SK-N-SH (cell line): ENCODE results near the gene CDC123. TPM values are rescaled to one million over a fixed set of nuclear protein-coding genes. Genes with fewer than 3 reads are reported as not detected.

ENCODE experiments used
- CTCF ChIA-PET: fragments of 300-600, 350-600 bp; formaldehyde crosslinking; extraction: SDS; loops from one replicate; lab custom pipeline; 2021; lab: Yijun Ruan, JAX
- POLR2A ChIA-PET: fragments of 350-600 bp; sonication (Branson Sonifier 250); formaldehyde crosslinking; extraction: SDS; loops from one replicate; lab custom pipeline; 2020; ENCODE audit warnings: antibody characterized with exemption, inconsistent platforms; lab: Yijun Ruan, JAX
- DNase-seq: peaks from one replicate; pipeline ENCODE4 v3.0.0; 2012
- H2AFZ ChIP-seq: fragments of 200-600 bp; sonication (generic); 2 replicates; pipeline ENCODE4 v1.8.1; 2016; ENCODE audit warnings: antibody characterized with exemption, mild to moderate bottlenecking, low read depth
- H3F3A ChIP-seq: fragments of 200-600 bp; sonication (generic); replicated peaks from 2 replicates; pipeline ENCODE3; 2016; ENCODE audit warnings: antibody characterized with exemption, mild to moderate bottlenecking; ENCODE audit not compliant: insufficient read depth
- H3K27ac ChIP-seq, 2 experiments: fragments of 200-500 bp in 1 of 2; fragments of 200-600 bp in 1 of 2; sonication (Bioruptor generic) in 1 of 2; sonication (generic), shearing (Covaris generic) in 1 of 2; 2 replicates each; pipeline versions ENCODE4 v1.5.1 to v1.6.1; 2014 to 2016; ENCODE audit warnings: low read depth in 2 of 2, inconsistent platforms in 1 of 2, low read length in 1 of 2, mild to moderate bottlenecking in 1 of 2, mixed read lengths in 1 of 2
- H3K27me3 ChIP-seq: fragments of 200-600 bp; sonication (generic), shearing (Covaris generic); 2 replicates; pipeline ENCODE4 v1.6.1; 2016; ENCODE audit warnings: mixed run types; ENCODE audit not compliant: insufficient read depth
- H3K36me3 ChIP-seq, 2 experiments: fragments of 200-500 bp in 1 of 2; fragments of 200-600 bp in 1 of 2; sonication (Bioruptor generic) in 1 of 2; sonication (generic) in 1 of 2; replicated peaks in 1 of 2; 2 replicates each; pipeline versions ENCODE3 to v1.5.1; 2014 to 2016; ENCODE audit warnings: low read length in 1 of 2, mild to moderate bottlenecking in 1 of 2; ENCODE audit not compliant: insufficient read depth in 2 of 2, control insufficient read depth in 1 of 2
- H3K4me1 ChIP-seq, 2 experiments: fragments of 200-500 bp in 1 of 2; fragments of 200-600 bp in 1 of 2; sonication (Bioruptor generic) in 1 of 2; sonication (generic), shearing (Covaris generic) in 1 of 2; 2 replicates each; pipeline versions ENCODE4 v1.5.1 to v1.6.1; 2014 to 2016; ENCODE audit warnings: low read depth in 1 of 2, low read length in 1 of 2, mixed run types in 1 of 2; ENCODE audit not compliant: insufficient read depth in 2 of 2, control insufficient read depth in 1 of 2
- H3K4me2 ChIP-seq: fragments of 200-600 bp; sonication (generic), shearing (Covaris generic); 2 replicates; pipeline ENCODE4 v1.6.1; 2017; ENCODE audit warnings: mixed run types
- H3K4me3 ChIP-seq, 2 experiments: fragments of 200-500 bp in 1 of 2; fragments of 200-600 bp in 1 of 2; sonication (Bioruptor generic) in 1 of 2; sonication (generic), shearing (Covaris generic) in 1 of 2; 2 replicates each; pipeline versions ENCODE4 v1.5.1 to v1.8.1; 2014 to 2016; ENCODE audit warnings: low read depth in 2 of 2, inconsistent platforms in 1 of 2, low read length in 1 of 2, mild to moderate bottlenecking in 1 of 2, mixed read lengths in 1 of 2, moderate library complexity in 1 of 2
- H3K79me2 ChIP-seq: fragments of 200-600 bp; sonication (generic); 2 replicates; pipeline ENCODE4 v1.8.1; 2017; ENCODE audit warnings: mild to moderate bottlenecking; ENCODE audit not compliant: insufficient read depth
- H3K9ac ChIP-seq: fragments of 200-600 bp; sonication (generic); 2 replicates; pipeline ENCODE4 v1.6.1; 2017; ENCODE audit warnings: mixed run types
- H3K9me2 ChIP-seq: fragments of 200-600 bp; sonication (generic); 2 replicates; pipeline ENCODE4 v1.6.1; 2017; ENCODE audit warnings: mixed run types
- H3K9me3 ChIP-seq: fragments of 200-600 bp; sonication (generic); 2 replicates; pipeline ENCODE4 v1.6.1; 2017; ENCODE audit warnings: mixed run types, mild to moderate bottlenecking, moderate library complexity
- H4K20me1 ChIP-seq: fragments of 200-600 bp; sonication (generic); 2 replicates; pipeline ENCODE4 v1.6.1; 2017; ENCODE audit warnings: mild to moderate bottlenecking, mixed run types; ENCODE audit not compliant: insufficient read depth
- CHD2 ChIP-seq: fragments of 150-350 bp; IDR thresholded peaks from 2 replicates; pipeline ENCODE4 v1.6.1; 2018; ENCODE audit warnings: low read length; ENCODE audit not compliant: partially characterized antibody
- FOSL2 ChIP-seq: IDR thresholded peaks from 2 replicates; pipeline ENCODE4 v1.4.0; 2012; ENCODE audit warnings: low read depth, mild to moderate bottlenecking, moderate library complexity, borderline replicate concordance
- JUND ChIP-seq: IDR thresholded peaks from 2 replicates; pipeline ENCODE4 v1.4.0; 2012
- POLR2AphosphoS5 ChIP-seq: IDR thresholded peaks from 2 replicates; pipeline ENCODE4 v1.6.1; 2012; ENCODE audit warnings: low read depth, low read length
- RAD21 ChIP-seq: IDR thresholded peaks from 2 replicates; pipeline ENCODE4 v1.6.1; 2012; ENCODE audit warnings: mild to moderate bottlenecking, low read length
- RCOR1 ChIP-seq: fragments of 150-350 bp; IDR thresholded peaks from 2 replicates; pipeline ENCODE4 v1.6.1; 2017; ENCODE audit warnings: antibody characterized with exemption, low read length
- RFX5 ChIP-seq: IDR thresholded peaks from 2 replicates; pipeline ENCODE4 v1.6.1; 2012; ENCODE audit warnings: mild to moderate bottlenecking, improper control_type of control experiment, low read length
- RXRA ChIP-seq: IDR thresholded peaks from 2 replicates; pipeline ENCODE4 v1.4.0; 2012; ENCODE audit warnings: low read depth, mild to moderate bottlenecking, borderline replicate concordance
- SIN3A ChIP-seq: IDR thresholded peaks from 2 replicates; pipeline ENCODE4 v1.6.1; 2012; ENCODE audit warnings: low read depth, mild to moderate bottlenecking, low read length, moderate library complexity, borderline replicate concordance
- SMC3 ChIP-seq: IDR thresholded peaks from 2 replicates; pipeline ENCODE4 v1.6.1; 2012; ENCODE audit warnings: low read depth, low read length, improper control_type of control experiment
- TCF12 ChIP-seq: IDR thresholded peaks from 2 replicates; pipeline ENCODE4 v1.4.0; 2012
- WGBS: methylation state at CpG from one replicate; pipeline ENCODE4 v1.1.6; 2017; ENCODE audit warnings: low lambda C conversion rate; 5-methylcytosine and 5-hydroxymethylcytosine counted together
- polyA plus RNA-seq, 3 experiments: library from polyadenylated mRNA; depleted of rRNA; stranded (reverse); fragments of >200 nt; gene quantifications; 2 replicates each; pipeline ENCODE4 v1.2.3, GENCODE V29; 2012
- TF ChIP-seq, protein P1 (sequence below): fragments of 200-600 bp; sonication (generic); IDR thresholded peaks from 2 replicates; pipeline ENCODE4 v1.6.1; 2017; ENCODE audit warnings: antibody characterized with exemption, mild to moderate bottlenecking, moderate library complexity
- TF ChIP-seq, protein P2 (sequence below): fragments of 150-350 bp; IDR thresholded peaks from 2 replicates; pipeline ENCODE4 v1.6.1; 2016; ENCODE audit warnings: mild to moderate bottlenecking, low read depth, low read length
- TF ChIP-seq, protein P3 (sequence below): IDR thresholded peaks from 2 replicates; pipeline ENCODE4 v1.4.0; 2012; ENCODE audit warnings: low read depth
- TF ChIP-seq, protein P4 (sequence below): fragments of 150-350 bp; IDR thresholded peaks from 2 replicates; pipeline ENCODE4 v1.6.1; 2017; ENCODE audit warnings: antibody characterized with exemption, low read length, low read depth, borderline replicate concordance

CDC123 gene
- polyA plus RNA-seq, 1 of the 3 experiments (the other 2 are of a cell fraction): 139 TPM

DNA sequence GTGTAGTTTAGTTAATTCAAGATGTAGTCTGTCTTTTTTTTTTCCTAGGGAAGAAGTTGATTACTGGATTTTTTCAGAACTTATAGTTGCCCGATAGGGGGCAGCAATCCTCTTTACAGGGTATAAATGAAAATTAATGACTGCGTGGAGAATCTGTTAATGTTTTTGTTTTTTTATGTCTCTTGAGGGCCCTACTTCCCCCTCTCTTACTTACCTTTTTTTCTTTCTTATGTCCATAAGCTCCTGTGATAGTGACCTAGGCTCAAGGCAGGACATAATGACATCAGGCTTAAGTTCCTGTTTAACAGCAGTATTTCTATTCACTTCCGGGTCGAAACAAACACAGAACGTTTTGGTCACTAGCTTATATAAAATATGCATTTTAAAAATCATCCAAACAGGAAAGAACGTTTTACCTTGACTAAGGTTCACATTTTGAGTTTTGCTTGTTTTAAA lies 18.8 kb downstream of the CDC123 start:
- POLR2A ChIA-PET: no interaction called here
- TF ChIP-seq RAD21 (peak; percentile 52), SIN3A (no peak), SMC3 (no peak), TCF12 (peak; percentile 15; the same call in 1 of the 2 replicates), FOSL2 (no peak)
- TF ChIP-seq, protein P1, sequence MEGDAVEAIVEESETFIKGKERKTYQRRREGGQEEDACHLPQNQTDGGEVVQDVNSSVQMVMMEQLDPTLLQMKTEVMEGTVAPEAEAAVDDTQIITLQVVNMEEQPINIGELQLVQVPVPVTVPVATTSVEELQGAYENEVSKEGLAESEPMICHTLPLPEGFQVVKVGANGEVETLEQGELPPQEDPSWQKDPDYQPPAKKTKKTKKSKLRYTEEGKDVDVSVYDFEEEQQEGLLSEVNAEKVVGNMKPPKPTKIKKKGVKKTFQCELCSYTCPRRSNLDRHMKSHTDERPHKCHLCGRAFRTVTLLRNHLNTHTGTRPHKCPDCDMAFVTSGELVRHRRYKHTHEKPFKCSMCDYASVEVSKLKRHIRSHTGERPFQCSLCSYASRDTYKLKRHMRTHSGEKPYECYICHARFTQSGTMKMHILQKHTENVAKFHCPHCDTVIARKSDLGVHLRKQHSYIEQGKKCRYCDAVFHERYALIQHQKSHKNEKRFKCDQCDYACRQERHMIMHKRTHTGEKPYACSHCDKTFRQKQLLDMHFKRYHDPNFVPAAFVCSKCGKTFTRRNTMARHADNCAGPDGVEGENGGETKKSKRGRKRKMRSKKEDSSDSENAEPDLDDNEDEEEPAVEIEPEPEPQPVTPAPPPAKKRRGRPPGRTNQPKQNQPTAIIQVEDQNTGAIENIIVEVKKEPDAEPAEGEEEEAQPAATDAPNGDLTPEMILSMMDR: peak; percentile 89
- CTCF ChIA-PET: interaction anchor here (0.6 to 6.0 kb wide), 38 partner anchors 9 to 884 kb away, joined by 3 to 78 read pairs (median 4); partner anchors contain the start of genes CDC123 and NUDT5
- Histone ChIP-seq H3K9me2 (no peaks in the 10 kb centered on the region), H3K4me1 (peaks cover 0 to 3% of the 10 kb centered on the region in 2 experiments; a peak in 2 of 4 replicates), H2AFZ (no peak overlapping the region), H3F3A (peaks cover 30% of the 10 kb centered on the region), H3K4me2 (no peak overlapping the region), H3K9me3 (no peaks in the 10 kb centered on the region), H3K9ac (no peak overlapping the region), H3K4me3 (no peak overlapping the region), H3K79me2 (peaks cover 21% of the 10 kb centered on the region), H3K27ac (peak overlapping the region in 1 of 2 experiments; percentile 53; a peak in 2 of 4 replicates), H4K20me1 (no peaks in the 10 kb centered on the region; the same call in 1 of the 2 replicates), H3K27me3 (no peaks in the 10 kb centered on the region), H3K36me3 (peaks cover 69 to 79% of the 10 kb centered on the region in 2 experiments)
- 46% methylated on average over 6 of the region's 6 CpGs for WGBS
- DNase-seq: peak; percentile 47

DNA sequence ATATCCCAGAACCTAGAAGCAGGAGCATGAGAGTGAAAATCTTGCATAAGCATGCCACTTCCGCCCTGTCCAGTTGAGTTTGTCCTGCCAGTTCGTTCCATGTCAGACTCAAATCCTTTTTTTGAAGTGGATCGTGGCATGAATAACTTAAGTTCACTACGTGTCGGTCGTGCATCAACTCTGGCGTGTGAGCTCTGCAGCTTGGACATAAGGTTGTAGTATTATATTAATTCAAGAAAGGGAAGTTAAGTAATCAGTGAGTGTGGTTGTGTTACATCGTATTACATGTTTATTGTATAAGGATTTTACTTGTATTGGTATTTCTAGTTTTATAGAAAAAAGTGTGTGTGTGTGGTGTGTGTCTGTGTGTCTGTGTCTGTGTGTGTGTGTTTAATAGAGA lies 23.0 kb downstream of the CDC123 start:
- H3F3A ChIP-seq: peaks cover 14% of the 10 kb centered on the region
- H3K4me2 ChIP-seq: no peak overlapping the region
- no peaks in the 10 kb centered on the region for H3K27me3 ChIP-seq
- POLR2A ChIA-PET: no interaction called here
- H4K20me1 ChIP-seq: no peaks in the 10 kb centered on the region; the same call in 1 of the 2 replicates
- peaks cover 55% of the 10 kb centered on the region for H3K79me2 ChIP-seq
- H3K36me3 ChIP-seq: peaks cover 50 to 54% of the 10 kb centered on the region in 2 experiments
- peaks cover 0 to 3% of the 10 kb centered on the region in 2 experiments; a peak in 2 of 4 replicates for H3K4me1 ChIP-seq
- DNase-seq: no peak
- no peaks in the 10 kb centered on the region for H3K9me3 ChIP-seq
- WGBS: 91% methylated on average over 8 of the region's 8 CpGs
- TF ChIP-seq FOSL2: no peak
- TF ChIP-seq, protein P2, sequence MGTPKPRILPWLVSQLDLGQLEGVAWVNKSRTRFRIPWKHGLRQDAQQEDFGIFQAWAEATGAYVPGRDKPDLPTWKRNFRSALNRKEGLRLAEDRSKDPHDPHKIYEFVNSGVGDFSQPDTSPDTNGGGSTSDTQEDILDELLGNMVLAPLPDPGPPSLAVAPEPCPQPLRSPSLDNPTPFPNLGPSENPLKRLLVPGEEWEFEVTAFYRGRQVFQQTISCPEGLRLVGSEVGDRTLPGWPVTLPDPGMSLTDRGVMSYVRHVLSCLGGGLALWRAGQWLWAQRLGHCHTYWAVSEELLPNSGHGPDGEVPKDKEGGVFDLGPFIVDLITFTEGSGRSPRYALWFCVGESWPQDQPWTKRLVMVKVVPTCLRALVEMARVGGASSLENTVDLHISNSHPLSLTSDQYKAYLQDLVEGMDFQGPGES: no peak
- TF ChIP-seq JUND: no peak
- TF ChIP-seq POLR2AphosphoS5: no peak
- TF ChIP-seq RFX5: no peak
- TF ChIP-seq, protein P3, sequence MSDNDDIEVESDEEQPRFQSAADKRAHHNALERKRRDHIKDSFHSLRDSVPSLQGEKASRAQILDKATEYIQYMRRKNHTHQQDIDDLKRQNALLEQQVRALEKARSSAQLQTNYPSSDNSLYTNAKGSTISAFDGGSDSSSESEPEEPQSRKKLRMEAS: no peak
- no peak for TF ChIP-seq SIN3A
- TF ChIP-seq, protein P4, sequence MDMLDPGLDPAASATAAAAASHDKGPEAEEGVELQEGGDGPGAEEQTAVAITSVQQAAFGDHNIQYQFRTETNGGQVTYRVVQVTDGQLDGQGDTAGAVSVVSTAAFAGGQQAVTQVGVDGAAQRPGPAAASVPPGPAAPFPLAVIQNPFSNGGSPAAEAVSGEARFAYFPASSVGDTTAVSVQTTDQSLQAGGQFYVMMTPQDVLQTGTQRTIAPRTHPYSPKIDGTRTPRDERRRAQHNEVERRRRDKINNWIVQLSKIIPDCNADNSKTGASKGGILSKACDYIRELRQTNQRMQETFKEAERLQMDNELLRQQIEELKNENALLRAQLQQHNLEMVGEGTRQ: no peak
- TF ChIP-seq RCOR1: no peak
- TF ChIP-seq RXRA: no peak
- TF ChIP-seq CHD2: no peak
- TF ChIP-seq, all 33 proteins: peak for 0
- Histone ChIP-seq H3K9ac (no peak overlapping the region), H3K9me2 (no peaks in the 10 kb centered on the region), H3K4me3 (no peak overlapping the region), H2AFZ (no peak overlapping the region), H3K27ac (no peak overlapping the region)
- CTCF ChIA-PET: no interaction called here
